GM12874 (cell line): ENCODE measurements around the gene DDOST.

Experiments used
- CTCF ChIP-seq: IDR thresholded peaks from 2 replicates; pipeline ENCODE4 v1.5.1; 2011; ENCODE audit warnings: low read depth, mild to moderate bottlenecking, control low read depth, low read length, moderate library complexity; ENCODE audit not compliant: insufficient read depth

Gene DDOST

GRCh38 chr1:20681999-20682398 is 20.8 kb upstream of the DDOST start:
- no peak for TF ChIP-seq CTCF

GRCh38 chr1:20680269-20680668 is 19.1 kb upstream of the DDOST start:
- TF ChIP-seq CTCF, result no peak

GRCh38 chr1:20678599-20678998 is 17.4 kb upstream of the DDOST start:
- TF ChIP-seq CTCF, result no peak

- TF ChIP-seq CTCF, result no peak
These were observed 11.1 kb upstream of the DDOST start for GRCh38 chr1:20672265-20672632.

- no peak for TF ChIP-seq CTCF
These were observed 9.8 kb upstream of the DDOST start for GRCh38 chr1:20670936-20671335.

GRCh38 chr1:20668581-20668980 is 7.4 kb upstream of the DDOST start:
- no peak for TF ChIP-seq CTCF

GRCh38 chr1:20666804-20667203 is 5.6 kb upstream of the DDOST start:
- TF ChIP-seq CTCF, result no peak

GRCh38 chr1:20666146-20666545 is 5.0 kb upstream of the DDOST start:
- TF ChIP-seq CTCF, result no peak
